ENCODE results near the gene ADIPOR2.
"Not testable (repeated sequence)": the region's sequence is repeated elsewhere in the genome, so short reads cannot be mapped to it uniquely, and the experiment has no call there.

The ADIPOR2 gene

DNA sequence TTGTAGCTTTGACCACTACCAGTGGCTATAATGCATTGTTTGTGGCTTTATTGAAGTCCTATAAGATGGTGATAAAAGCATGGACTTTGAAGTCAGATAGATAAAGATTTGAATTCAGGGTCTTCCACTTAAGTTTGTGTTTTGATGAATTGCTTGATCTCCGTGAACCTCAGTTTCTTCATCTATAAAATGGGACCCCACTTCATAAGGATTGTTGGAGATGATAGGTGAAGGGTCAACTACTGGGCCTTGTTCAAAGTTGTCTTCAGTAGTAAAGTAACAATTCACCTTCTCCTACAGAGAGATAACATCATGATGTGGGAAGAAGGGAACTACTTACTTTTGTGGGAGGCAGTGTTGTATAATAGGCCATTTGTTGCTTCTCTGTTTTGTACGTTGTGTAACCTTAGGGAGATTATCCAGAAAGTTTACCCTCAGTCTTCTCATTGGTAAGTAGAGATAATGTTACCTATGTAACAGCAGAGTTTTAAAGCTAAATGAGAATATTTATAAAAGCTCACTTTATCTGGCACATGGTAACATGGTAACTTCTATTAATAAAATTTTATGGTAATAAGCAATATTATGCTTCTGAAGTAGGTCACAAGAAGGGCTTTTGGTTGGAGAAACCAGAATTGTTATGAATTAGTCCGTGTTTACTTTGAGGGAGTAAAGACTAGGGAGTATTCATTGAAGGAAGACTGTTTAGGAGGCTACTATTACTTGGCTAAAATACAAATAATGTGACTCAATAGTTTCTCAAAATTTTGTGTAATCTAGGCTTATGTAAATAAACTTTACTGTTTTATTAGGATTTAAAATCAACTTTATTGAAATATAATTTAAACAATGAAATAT lies 15.1 kb downstream of the ADIPOR2 start:
- DNase-seq: no peak

DNA sequence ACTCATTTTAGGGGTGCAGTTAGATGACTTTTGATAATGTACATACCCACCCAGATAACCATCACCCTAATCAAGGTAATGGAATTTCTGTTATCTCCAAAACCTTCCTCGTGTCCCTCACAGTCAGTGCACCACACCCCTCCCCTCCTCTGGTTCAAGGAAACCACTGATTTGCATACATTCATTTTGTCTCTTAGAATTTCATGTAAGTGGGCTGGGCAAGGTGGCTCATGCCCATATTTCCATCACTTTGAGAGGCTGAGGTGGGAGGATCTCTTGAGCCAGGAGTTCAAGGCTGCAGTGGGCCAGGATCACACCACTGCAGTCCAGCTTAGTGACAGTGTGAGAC lies 15.7 kb downstream of the ADIPOR2 start:
- DNase-seq: no peak

DNA sequence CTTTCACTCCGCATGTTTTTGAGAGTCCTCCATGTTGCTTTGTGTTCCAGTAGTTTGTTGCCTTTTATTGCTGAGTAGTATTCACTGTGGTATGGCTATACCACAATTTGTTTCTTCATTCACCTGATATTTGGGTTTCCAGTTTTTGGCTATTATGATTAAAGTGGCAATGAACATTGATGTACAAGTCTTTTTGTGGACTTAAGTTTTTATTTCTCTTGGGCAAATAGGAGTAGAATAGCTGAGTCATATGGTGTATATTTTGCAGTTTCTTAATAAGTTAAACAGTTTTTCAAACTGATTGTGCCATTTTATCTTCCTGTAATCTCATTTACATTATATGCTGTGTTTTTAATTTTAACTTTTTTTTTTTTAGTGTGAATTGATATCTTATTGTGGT lies 16.2 kb downstream of the ADIPOR2 start:
- no peak for DNase-seq

DNA sequence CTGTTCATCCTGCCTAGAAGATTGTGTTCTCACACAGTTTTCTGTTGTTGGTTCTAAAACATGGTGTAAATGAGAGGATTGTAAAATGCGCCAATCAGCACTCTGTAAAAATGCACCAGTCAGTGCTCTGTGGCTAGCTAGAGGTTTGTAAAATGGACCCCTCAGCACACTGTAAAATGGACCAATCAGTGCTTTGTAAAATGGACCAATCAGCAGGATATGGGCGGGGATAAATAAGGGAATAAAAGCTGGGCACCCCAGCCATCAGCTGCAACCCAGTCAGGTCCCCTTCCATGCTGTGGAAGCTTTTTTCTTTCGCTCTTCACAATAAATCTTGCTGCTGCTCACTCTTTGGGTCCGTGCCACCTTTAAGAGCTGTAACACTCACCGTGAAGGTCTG lies 19.1 kb downstream of the ADIPOR2 start:
- not testable (repeated sequence) for DNase-seq

DNA sequence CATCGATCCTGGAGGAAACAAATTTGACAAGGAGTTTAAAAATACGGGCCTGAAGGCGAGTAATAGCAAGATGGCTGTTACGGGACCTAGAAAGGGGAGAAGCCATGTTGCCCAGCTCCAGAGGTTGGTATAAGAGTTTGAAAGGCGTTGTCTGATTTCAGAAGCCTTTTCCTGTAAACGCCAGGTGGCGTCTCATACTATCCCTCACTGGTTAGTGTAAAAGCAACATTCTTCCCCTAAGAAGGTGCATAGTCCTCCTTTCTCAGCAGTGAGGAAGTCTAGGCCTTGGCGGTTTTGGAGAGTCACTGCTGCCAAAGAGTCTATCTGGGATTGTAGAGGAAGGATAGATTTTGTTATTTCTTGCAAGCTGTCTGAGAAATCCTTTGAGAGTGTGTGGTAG lies 20.0 kb downstream of the ADIPOR2 start:
- DNase-seq: not testable (repeated sequence)

DNA sequence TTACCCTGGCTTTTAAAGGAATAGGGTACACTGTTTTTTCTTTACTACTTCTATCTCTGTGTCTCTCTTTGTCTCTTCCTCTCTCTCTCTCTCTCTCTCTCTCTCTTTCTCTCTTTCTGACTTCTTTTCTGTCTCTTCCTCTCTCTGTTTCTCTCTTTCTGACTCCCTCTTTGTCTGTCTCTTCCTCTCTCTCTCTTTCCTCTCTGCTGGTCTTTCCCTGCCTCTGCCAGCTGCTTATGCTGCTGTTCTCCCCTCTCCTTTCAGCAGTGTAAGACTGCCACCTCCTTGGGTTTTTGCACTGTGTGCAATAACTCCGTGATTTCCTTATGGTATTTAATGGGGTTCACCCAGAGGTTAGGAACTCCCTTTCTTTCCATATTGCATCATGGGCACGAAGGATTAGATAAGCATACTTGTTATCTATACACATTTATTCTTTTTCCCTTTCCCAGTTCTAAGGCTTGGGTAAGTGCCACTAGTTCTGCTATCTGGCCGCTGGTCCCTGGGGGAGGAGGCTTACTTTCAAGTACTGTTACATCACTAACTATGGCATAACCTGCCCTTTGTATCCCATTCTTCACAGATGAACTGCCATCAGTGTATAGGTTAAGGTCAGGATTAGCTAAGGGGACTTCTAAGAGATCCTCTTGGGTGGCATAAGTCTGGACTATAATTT lies 20.8 kb downstream of the ADIPOR2 start:
- not testable (repeated sequence) for DNase-seq

DNA sequence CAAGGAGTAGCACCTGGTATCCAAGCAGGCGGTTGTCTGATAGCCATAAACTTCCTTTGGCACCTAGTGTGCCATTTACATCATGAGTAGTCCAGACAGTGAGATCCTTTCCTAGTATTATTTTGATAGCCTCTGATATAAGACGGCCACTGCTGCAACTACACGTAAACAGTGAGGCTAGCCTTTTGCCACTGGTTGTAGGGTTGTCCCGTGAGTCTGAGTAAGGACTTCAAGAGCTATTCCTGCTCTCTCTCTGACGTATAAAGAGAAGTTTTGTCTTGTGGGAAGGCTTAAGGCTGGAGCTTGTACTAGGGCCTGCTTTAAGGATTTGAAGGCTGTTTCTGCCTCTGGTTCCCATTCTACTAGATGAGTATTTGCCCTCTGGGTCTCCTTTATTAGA lies 21.4 kb downstream of the ADIPOR2 start:
- not testable (repeated sequence) for DNase-seq

DNA sequence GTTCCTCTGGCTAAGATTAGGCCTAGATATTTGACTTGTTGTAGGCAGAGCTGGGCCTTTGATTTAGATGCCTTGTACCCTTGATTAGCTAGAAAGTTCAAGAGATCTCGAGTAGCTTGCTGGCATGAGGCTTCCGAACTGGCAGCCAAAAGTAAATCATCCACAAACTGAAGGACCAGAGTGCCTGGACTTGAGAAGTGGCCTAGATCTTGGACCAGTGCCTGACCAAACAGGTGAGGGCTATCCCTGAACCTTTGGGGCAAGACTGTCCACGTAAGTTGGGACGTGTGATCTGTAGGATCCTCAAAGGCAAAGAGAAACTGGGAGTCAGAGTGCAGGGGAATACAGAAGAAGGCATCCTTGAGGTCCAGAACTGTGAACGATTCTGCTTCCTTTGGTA lies 22.0 kb downstream of the ADIPOR2 start:
- not testable (repeated sequence) for DNase-seq

DNA sequence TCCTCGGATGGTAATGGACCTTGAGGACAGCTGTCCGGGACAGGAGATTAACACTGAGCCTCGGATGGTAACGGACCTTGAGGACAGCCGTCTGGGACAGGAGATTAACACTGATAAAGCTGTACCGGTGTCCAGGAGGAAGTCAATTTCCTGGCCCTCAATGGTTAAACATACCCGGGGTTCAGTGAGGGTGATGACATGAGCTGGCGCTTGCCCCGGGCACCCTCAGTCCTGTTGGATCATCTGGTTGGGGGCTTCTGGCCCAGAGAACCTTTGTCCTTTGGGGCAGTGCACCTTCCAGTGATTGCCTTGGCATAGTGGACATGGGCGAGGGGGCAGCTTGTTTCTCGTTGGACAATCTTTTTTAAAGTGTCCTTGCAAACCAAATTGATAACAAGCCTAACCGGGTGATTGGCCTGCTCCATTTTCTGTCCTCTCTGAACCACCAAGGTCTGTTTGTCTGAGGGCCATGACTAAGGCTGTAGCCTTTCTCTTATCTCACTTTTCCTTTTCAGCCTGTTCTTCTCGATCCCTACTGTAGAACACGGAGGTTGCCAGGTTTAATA lies 23.0 kb downstream of the ADIPOR2 start:
- not testable (repeated sequence) for DNase-seq

DNA sequence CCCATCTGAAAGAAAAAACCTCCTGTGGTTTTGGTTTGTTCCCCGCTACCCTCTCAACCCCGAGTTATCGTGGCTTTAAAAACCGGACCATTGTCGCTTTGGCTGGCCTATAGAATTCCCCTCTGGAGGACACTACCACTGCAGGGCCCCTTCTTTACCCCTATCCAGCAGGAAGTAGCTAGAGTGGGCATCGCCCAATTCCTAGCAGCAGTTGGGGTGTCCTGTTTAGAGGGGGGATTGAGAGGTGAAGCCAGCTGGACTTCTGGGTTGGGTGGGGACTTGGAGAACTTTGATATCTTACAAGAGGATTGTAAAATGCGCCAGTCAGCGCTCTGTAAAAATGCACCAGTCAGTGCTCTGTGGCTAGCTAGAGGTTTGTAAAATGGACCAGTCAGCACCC lies 24.6 kb downstream of the ADIPOR2 start:
- not testable (repeated sequence) for DNase-seq

DNA sequence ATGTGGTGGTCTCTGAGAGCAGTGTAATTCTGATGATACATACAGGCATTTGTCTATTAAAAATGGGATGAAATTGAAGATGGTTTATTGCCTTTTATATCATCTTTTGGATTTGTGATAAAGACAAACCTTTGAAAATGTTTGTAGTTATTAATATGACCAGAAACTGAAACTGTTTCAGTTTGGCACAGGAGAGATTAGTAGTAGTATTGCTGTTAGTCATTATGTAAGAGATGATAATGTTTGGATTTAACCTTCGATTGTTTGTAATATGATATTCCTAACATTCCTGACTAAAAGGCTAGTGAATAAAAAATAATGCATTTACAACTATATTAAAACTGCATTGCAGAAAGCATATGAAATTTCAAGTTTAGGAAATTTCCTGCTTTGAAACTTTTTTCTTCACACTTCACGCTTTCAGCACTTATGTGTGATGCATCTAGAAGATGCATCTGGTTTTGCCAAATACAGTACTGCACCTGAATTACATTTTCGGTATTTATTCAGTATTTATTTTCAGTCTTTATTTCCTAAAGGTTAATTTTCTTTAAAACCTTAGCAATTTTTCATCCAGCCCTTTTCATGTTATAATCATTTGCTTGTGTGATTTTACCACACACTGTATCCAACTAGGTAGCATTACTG lies 25.5 kb downstream of the ADIPOR2 start:
- DNase-seq: no peak

DNA sequence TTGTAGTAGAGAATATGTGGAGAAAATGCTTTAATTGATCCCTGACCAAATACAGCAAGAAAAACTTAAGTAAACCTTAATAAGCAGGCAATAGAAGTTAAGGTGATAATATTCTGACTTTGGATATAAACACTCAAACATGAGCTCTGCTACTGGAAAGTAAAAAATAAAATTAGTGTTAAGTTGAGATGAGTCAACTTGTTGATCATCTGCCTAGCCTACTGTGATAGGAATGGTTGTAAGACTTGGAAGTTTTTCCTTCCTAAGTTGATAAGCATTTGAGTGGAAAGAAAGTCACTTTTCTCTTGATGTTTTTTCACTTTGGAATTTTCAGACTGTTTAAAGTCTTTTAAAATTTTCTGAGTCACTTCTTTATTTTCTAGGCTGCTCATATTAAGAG lies 26.0 kb downstream of the ADIPOR2 start:
- DNase-seq: no peak

DNA sequence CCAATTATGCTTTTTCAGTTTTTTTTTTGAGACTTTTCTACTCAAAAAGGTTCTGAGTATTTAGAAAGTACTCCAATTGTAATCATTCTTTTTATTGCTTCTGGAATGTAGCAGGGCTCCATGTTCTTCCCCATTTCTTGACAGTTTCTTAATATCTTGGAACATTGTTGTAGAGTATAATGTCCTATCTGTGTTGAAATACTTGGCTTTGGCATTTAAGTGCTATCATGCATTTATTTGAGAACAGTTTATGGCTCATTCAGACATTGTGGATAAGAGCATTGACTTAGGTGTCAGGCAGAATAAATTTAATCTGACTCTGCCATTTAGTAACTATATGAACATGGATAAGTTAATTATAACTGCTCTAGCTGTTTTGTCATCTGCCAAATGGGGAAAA lies 28.3 kb downstream of the ADIPOR2 start:
- DNase-seq: no peak

DNA sequence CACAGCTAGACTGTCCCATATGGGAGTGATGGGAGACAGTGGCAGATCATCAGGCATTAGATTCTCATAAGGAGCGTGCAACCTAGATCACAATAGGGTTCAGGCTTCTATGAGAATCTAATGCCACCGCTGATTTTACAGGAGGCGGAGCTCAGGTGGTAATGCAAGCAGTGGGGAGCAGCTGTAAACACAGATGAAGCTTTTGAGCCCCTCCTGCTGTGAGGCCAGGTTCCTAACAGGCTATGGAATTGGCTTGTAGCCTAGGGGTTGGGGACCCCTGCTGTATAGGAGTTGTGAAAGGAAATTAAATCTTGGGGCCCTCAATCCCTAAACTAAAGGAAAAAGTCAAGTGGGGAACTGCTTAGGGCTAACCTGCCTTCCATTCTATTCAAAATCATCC lies 29.6 kb downstream of the ADIPOR2 start:
- no peak for DNase-seq

DNA sequence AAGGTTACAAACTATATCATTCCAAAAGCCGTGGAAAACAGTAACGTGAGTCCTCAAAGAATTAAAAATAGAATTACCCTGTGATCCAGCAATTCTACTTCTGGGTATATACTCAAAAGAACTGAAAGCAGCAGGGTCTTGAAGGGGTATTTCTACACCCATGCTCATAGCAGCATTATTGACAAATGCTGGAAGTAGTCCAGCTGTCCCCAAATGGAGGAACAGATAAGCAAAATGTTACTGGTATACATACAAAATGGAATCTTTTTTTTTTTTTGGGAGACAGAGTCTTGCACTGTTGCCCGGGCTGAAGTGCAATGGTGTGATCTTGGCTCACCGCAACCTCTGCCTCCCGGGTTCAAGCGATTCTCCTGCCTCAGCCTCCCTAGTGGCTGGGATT lies 32.9 kb downstream of the ADIPOR2 start:
- no peak for DNase-seq

DNA sequence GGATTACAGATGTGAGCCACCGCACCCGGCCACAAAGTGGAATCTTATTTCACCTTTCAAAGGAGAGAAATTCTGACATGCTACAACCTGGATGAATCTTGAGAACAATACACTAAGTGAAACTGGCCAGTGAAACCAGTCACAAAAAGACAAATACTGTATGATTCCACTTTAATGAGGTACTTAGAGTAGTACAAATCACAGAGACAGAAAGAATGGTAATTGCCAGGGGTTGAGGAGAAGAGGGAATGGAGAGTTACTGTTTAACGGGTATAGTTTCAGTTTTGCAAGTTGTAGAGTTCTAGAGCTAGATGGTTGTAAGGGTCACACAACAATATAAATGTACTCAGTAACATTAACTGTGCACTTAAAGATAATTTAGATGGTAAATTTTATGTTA lies 33.4 kb downstream of the ADIPOR2 start:
- DNase-seq: no peak

DNA sequence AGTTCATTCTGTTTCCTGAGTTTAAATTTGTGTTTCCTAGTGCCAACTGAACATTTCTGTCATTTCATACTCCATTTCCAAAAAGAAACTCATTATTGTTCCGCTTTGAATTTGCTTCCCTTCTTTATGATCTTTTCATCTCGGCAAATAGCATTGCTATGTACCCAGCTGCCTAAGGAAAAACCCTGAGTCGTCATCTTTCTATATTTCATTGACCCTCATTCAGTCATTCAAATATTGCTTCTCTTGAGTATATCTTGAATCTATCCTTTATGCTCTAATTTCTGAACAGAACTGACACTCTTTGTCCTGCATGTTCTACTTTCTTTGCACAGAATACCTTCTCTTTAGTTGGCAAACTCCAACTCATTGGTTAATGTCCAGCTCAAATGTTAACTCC lies 35.9 kb downstream of the ADIPOR2 start:
- DNase-seq: peak in 1 of 2 donors; percentile 18

DNA sequence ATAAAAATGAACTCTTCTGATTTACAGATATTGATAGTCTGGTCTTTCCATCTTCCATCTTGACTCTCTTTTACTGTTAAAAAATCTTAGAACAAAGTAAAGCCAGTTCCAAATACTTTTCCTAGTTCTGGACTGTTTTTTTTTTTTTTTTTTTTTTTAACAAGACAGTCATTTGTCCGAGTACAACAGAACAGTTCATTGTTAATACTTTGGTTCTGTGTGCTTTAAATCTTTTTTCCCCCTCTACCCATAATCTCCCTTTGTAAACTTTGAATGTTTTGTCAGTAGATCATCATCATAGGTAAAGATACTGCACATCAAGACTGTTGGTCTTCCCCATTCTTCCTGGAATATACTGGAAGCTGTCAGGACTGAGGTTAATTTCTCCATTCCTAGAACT lies 38.0 kb downstream of the ADIPOR2 start:
- DNase-seq: no peak

DNA sequence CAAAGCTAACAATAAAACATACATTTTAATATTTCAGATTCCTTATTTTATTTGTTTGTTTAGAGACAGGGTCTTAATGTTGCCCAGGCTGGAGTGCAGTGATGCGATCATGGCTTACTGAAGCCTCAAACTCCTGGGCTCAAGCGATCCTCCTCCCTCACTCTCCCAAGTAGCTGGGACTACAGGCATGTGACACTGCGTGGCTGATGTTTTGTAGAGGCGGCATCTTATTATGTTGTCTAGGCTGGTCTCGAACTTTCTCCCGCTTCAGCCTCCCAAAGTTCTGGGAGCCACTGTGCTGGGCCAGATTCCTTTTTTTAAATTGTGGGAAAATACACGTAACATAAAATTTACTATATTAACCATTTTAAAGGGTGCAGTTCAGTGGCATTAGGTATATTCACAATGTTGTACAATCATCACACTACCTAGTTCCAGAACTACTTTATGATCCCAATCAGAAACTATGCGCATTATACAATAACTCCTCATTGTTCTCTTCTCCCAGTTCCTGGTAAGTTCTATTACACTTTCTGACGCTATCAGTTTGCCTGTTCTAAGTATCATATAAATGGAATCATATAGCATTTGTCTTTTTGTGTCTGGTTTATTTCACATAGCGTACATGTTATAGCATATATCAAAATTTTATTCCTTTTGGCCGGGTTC lies 40.3 kb downstream of the ADIPOR2 start:
- no peak for DNase-seq

DNA sequence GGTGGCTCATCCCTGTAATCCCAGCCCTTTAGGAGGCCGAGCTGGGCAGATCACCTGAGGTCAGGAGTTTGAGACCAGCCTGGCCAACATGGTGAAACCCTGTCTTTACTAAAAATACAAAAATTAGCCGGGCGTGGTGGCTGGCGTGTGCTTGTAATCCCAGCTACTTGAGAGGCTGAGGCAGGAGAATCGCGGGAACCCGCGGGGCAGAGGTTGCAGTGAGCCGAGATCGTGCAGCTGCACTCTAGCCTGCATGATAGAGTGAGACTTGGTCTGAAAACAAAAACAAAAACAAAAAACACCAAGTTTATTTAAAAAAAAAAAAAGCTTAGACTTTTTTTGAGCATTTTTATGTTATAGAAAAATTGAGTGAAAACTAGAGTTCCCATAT lies 40.8 kb downstream of the ADIPOR2 start:
- DNase-seq: not testable (repeated sequence)

DNA sequence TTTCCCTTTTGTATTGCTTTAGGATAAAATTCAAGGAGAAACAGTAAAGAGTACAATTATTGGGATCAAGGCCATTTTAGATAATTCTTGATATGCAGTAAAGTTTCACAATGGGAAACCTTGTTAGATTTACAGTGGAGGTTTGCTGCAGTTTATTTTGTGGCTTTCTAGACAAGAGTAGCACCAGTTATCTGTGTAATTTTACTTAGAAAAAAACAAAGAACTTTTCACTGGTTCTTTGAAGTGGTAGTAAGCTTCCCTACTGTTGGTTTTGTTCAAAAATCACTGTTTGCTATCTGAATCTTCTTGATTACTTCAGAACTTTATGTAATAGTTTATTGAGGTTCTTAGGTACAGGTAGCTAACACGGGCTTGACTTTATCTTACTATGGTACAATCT lies 42.0 kb downstream of the ADIPOR2 start:
- no peak for DNase-seq

DNA sequence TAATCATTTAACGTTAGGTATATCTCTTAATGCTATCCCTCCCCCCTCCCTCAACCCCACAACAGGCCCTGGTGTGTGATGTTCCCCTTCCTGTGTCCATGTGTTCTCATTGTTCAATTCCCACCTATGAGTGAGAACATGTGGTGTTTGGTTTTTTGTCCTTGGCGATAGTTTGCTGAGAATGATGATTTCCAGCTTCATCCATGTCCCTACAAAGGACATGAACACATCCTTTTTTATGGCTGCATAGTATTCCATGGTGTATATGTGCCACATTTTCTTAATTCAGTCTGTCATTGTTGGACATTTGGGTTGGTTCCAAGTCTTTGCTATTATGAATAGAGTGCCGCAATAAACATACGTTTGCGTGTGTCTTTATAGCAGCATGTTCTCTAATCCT lies 42.8 kb downstream of the ADIPOR2 start:
- not testable (repeated sequence) for DNase-seq

DNA sequence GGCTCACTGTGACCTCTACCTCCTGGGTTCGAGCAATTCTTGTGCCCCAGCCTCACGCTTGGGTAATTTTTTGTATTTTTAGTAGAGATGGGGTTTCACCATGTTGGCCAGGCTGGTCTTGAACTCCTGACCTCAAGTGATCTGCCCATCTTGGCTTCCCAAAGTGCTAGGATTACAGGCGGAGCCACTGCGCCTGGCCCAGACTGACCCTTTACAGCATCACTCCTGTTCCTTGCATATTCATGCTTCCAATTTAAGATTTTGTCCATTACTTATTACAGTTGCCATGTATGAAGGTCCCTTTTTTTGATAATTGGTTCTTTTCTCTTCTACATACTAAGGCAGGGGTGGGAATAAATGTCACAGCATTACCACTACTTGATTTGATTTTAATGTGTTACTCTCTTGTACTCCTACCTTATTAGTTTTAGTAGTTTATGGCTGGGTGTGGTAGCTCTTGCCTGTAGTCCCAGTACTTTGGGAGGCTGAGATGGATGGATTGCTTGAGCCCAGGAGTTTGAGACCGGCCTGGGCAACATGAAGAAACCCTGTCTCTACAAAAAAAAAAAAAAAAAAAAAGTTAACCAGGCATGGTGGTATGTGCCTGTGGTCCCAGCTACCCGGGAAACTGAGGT lies 46.9 kb downstream of the ADIPOR2 start:
- no peak for DNase-seq
